ENCODE measurements around the gene DENND1A.
A peak's percentile ranks its signal among the peaks of the same experiment; 100 is the strongest.

The DENND1A gene

GRCh38 chr9:123551734-123552133, 378.2 kb downstream of the DENND1A start:
- no peak for DNase-seq

- DNase-seq = peak; percentile 27
Observed at GRCh38 chr9:123550797-123551196, 379.1 kb downstream of the DENND1A start.

- DNase-seq = no peak
Observed at GRCh38 chr9:123550012-123550411, 379.9 kb downstream of the DENND1A start.

- no peak for DNase-seq
Observed at GRCh38 chr9:123548741-123549545, 381.0 kb downstream of the DENND1A start.

GRCh38 chr9:123544007-123544827, 385.7 kb downstream of the DENND1A start:
- peak; percentile 49 for DNase-seq

- DNase-seq = no peak
Observed at GRCh38 chr9:123543492-123543891, 386.4 kb downstream of the DENND1A start.

- no peak for DNase-seq
Observed at GRCh38 chr9:123542435-123543225, 387.3 kb downstream of the DENND1A start.

- no peak for DNase-seq
Observed at GRCh38 chr9:123541411-123541810, 388.5 kb downstream of the DENND1A start.

GRCh38 chr9:123540457-123540856, 389.5 kb downstream of the DENND1A start:
- no peak for DNase-seq

- DNase-seq = no peak
Observed at GRCh38 chr9:123537809-123538208, 392.1 kb downstream of the DENND1A start.

GRCh38 chr9:123536455-123536868, 393.5 kb downstream of the DENND1A start:
- no peak for DNase-seq

GRCh38 chr9:123534336-123534735, 395.6 kb downstream of the DENND1A start:
- DNase-seq = no peak

GRCh38 chr9:123530244-123530643, 399.7 kb downstream of the DENND1A start:
- DNase-seq = no peak

GRCh38 chr9:123528501-123528900, 401.4 kb downstream of the DENND1A start:
- DNase-seq = no peak

GRCh38 chr9:123527981-123528380, 401.9 kb downstream of the DENND1A start:
- no peak for DNase-seq

- DNase-seq = no peak
Observed at GRCh38 chr9:123525957-123526356, 404.0 kb downstream of the DENND1A start.

- no peak for DNase-seq
Observed at GRCh38 chr9:123525424-123525823, 404.5 kb downstream of the DENND1A start.

GRCh38 chr9:123524866-123525265, 405.1 kb downstream of the DENND1A start:
- no peak for DNase-seq

GRCh38 chr9:123523845-123524244, 406.1 kb downstream of the DENND1A start:
- DNase-seq = no peak

GRCh38 chr9:123523001-123523400, 406.9 kb downstream of the DENND1A start:
- DNase-seq = no peak

- DNase-seq = no peak
Observed at GRCh38 chr9:123522251-123522650, 407.7 kb downstream of the DENND1A start.

- DNase-seq = no peak
Observed at GRCh38 chr9:123518338-123518737, 411.6 kb downstream of the DENND1A start.

GRCh38 chr9:123517512-123517911, 412.4 kb downstream of the DENND1A start:
- DNase-seq = no peak
